ENCODE measurements around the gene ANKRD11.

Gene ANKRD11

DNA sequence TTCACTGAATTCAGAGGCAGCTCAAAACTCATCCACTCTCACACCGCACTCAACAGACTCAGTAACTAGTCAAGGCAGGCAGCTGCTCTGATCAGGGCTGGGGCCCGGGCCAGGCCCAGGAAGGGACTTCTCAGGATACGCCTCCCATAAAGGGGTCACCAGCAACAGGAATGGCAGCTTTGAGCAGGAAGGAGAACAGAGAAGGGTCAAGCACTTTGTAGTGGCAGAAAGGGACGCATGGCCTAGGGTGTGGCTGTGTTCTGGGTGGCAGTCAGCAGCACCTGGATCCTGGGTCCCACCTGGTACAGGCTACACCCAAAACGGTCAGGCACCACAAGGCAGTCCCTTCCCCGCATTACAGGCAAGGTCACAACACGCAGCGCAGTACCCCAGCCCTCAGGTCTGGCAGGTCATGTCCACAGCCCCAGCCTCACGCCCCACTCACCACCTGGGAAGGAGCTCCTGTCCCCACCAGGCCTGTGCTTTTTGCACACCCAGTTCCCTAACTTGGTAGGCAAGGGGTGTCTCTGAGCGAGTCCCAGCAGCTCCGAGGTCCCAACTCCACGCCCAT, 173.2 kb downstream of the ANKRD11 start:
- no peak overlapping the region for H3K27ac ChIP-seq (ENCODE audit: low read length)
- no peaks in the 10 kb centered on the region for H3K9me3 ChIP-seq (ENCODE audit: control insufficient read depth in 1 of 2, low read length in 2 of 2)
- peaks cover 0 to 25% of the 10 kb centered on the region in 2 donors for H3K36me3 ChIP-seq (ENCODE audit: control insufficient read depth in 1 of 2, insufficient read depth in 2 of 2, low read length in 2 of 2)
- H3K4me3 ChIP-seq (ENCODE audit: low read depth in 1 of 2, low read length in 2 of 2) = no peak overlapping the region
- H3K4me1 ChIP-seq (ENCODE audit: control insufficient read depth in 1 of 2, insufficient read depth in 2 of 2, low read length in 2 of 2) = peaks cover 22 to 64% of the 10 kb centered on the region in 2 donors
- H3K27me3 ChIP-seq (ENCODE audit: low read depth, low read length) = no peaks in the 10 kb centered on the region

DNA sequence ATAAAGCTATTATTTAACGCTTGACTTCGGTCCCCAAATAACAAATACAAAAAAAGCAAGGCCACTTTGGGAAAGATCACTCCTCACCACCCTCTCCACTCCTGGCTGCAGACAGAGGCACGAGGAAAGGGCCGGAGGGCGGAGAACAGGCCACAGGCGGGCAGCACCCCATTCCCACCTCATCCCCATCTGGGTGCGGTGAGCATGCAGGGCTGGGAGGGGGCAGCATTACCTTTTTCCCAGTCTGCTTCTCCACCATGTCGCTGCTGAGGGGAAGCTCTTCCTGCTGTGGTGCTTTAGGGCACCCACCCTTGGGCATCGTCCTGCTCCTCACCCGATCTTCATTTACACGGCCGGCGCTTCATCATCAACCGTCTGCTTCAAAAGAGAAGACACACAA, 173.7 kb downstream of the ANKRD11 start:
- Histone ChIP-seq H3K4me3 (ENCODE audit: low read depth in 1 of 2, low read length in 2 of 2) (no peak overlapping the region), H3K4me1 (ENCODE audit: control insufficient read depth in 1 of 2, insufficient read depth in 2 of 2, low read length in 2 of 2) (peaks cover 22 to 60% of the 10 kb centered on the region in 2 donors), H3K27ac (ENCODE audit: low read length) (no peak overlapping the region), H3K9me3 (ENCODE audit: control insufficient read depth in 1 of 2, low read length in 2 of 2) (no peaks in the 10 kb centered on the region), H3K27me3 (ENCODE audit: low read depth, low read length) (no peaks in the 10 kb centered on the region), H3K36me3 (ENCODE audit: control insufficient read depth in 1 of 2, insufficient read depth in 2 of 2, low read length in 2 of 2) (peaks cover 0 to 29% of the 10 kb centered on the region in 2 donors)

DNA sequence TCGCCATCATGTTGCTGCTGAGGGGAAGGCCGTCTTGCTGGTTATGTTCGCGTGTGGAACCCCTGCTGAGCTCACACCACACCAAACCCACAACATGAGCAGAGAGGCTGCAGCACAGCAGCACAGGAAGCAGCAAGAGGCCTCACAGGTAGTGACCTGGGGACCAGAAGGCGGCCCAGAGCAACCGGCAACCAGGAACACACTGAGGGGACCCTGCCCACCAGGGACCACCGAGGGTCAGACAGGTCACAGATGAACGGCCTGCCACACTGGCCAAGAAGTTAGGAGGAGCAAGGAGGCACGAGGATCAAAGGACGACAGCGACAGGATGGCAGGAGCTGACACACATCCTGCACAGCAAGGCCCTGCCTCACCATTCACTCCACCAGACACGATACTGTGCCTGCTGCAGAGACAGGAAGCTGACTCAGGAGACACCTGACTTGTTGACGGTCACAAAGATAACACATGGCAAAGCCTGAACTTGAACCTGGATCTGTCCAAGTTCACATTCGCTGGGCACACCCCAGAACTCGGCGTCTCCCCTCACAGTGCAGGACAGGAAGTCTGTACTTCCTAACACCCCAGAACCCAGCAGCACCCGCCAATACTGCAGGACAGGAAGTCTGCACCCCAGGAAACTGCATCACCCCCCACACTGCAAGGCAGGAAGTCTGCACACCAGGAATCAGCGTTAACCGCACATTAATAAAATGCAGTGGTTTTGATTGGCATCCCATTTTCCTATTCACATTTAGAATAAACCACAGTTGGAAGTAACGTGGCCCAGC, 174.4 kb downstream of the ANKRD11 start:
- Histone ChIP-seq H3K9me3 (ENCODE audit: control insufficient read depth in 1 of 2, low read length in 2 of 2) (no peaks in the 10 kb centered on the region), H3K4me3 (ENCODE audit: low read depth in 1 of 2, low read length in 2 of 2) (no peak overlapping the region), H3K36me3 (ENCODE audit: control insufficient read depth in 1 of 2, insufficient read depth in 2 of 2, low read length in 2 of 2) (peaks cover 0 to 29% of the 10 kb centered on the region in 2 donors), H3K27ac (ENCODE audit: low read length) (no peak overlapping the region), H3K4me1 (ENCODE audit: control insufficient read depth in 1 of 2, insufficient read depth in 2 of 2, low read length in 2 of 2) (peaks cover 21 to 54% of the 10 kb centered on the region in 2 donors), H3K27me3 (ENCODE audit: low read depth, low read length) (no peaks in the 10 kb centered on the region)

DNA sequence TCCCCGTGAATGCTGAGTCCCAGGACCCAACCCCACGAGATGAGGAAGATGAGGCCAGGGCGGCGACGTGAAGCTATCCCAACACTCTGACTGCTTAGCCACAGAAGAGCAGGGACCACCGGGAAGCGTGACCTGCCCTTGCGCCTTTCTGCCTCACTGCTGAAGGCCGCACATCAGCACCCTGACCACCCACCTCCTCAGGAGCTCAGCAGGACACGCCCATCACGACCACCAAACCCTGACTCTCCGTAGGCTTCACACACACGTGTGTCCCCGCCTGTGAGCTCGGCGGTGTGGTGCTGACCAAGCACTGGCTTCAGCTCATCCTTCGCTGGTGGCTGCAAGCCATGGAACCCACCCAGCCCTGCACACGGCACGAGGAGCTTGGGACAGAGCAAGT, 175.1 kb downstream of the ANKRD11 start:
- H3K9me3 ChIP-seq (ENCODE audit: control insufficient read depth in 1 of 2, low read length in 2 of 2) = no peaks in the 10 kb centered on the region
- H3K4me1 ChIP-seq (ENCODE audit: control insufficient read depth in 1 of 2, insufficient read depth in 2 of 2, low read length in 2 of 2) = peaks cover 16 to 47% of the 10 kb centered on the region in 2 donors
- H3K36me3 ChIP-seq (ENCODE audit: control insufficient read depth in 1 of 2, insufficient read depth in 2 of 2, low read length in 2 of 2) = peaks cover 0 to 29% of the 10 kb centered on the region in 2 donors
- H3K27ac ChIP-seq (ENCODE audit: low read length) = no peak overlapping the region
- H3K27me3 ChIP-seq (ENCODE audit: low read depth, low read length) = no peaks in the 10 kb centered on the region
- no peak overlapping the region for H3K4me3 ChIP-seq (ENCODE audit: low read depth in 1 of 2, low read length in 2 of 2)

GRCh38 chr16:89314854-89315253, 175.5 kb downstream of the ANKRD11 start:
- Histone ChIP-seq H3K9me3 (ENCODE audit: control insufficient read depth in 1 of 2, low read length in 2 of 2) (no peaks in the 10 kb centered on the region), H3K27me3 (ENCODE audit: low read depth, low read length) (no peaks in the 10 kb centered on the region), H3K4me3 (ENCODE audit: low read depth in 1 of 2, low read length in 2 of 2) (no peak overlapping the region), H3K36me3 (ENCODE audit: control insufficient read depth in 1 of 2, insufficient read depth in 2 of 2, low read length in 2 of 2) (peaks cover 0 to 28% of the 10 kb centered on the region in 2 donors), H3K27ac (ENCODE audit: low read length) (no peak overlapping the region), H3K4me1 (ENCODE audit: control insufficient read depth in 1 of 2, insufficient read depth in 2 of 2, low read length in 2 of 2) (peaks cover 13 to 43% of the 10 kb centered on the region in 2 donors)

GRCh38 chr16:89314357-89314756, 176.0 kb downstream of the ANKRD11 start:
- Histone ChIP-seq H3K36me3 (ENCODE audit: control insufficient read depth in 1 of 2, insufficient read depth in 2 of 2, low read length in 2 of 2) (peaks cover 0 to 27% of the 10 kb centered on the region in 2 donors), H3K27ac (ENCODE audit: low read length) (no peak overlapping the region), H3K27me3 (ENCODE audit: low read depth, low read length) (no peaks in the 10 kb centered on the region), H3K9me3 (ENCODE audit: control insufficient read depth in 1 of 2, low read length in 2 of 2) (no peaks in the 10 kb centered on the region), H3K4me3 (ENCODE audit: low read depth in 1 of 2, low read length in 2 of 2) (no peak overlapping the region), H3K4me1 (ENCODE audit: control insufficient read depth in 1 of 2, insufficient read depth in 2 of 2, low read length in 2 of 2) (peaks cover 8 to 38% of the 10 kb centered on the region in 2 donors)

DNA sequence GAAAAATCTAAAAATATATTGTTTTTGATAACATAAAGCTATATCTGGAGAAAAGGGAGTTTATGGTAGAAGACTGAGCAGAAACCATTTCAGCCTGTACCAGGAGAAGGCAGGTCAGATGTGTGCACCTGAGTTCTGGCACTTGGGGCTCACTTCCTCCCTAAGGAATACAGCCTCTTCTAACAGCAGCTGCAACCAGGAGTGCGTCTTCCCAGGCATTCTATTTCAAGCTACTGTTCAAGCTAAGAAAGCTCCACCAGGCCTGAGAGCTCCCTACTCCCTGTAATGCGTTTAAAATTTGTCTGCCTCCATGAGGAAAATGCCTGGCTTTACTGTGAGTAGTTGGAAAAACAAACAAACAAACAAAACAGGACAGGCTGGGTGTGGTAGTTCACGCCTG, 176.8 kb downstream of the ANKRD11 start:
- Histone ChIP-seq H3K4me1 (ENCODE audit: control insufficient read depth in 1 of 2, insufficient read depth in 2 of 2, low read length in 2 of 2) (peaks cover 7 to 32% of the 10 kb centered on the region in 2 donors), H3K27me3 (ENCODE audit: low read depth, low read length) (no peaks in the 10 kb centered on the region), H3K27ac (ENCODE audit: low read length) (no peak overlapping the region), H3K4me3 (ENCODE audit: low read depth in 1 of 2, low read length in 2 of 2) (no peak overlapping the region), H3K36me3 (ENCODE audit: control insufficient read depth in 1 of 2, insufficient read depth in 2 of 2, low read length in 2 of 2) (peaks cover 0 to 31% of the 10 kb centered on the region in 2 donors), H3K9me3 (ENCODE audit: control insufficient read depth in 1 of 2, low read length in 2 of 2) (no peaks in the 10 kb centered on the region)

GRCh38 chr16:89312598-89313299, 177.6 kb downstream of the ANKRD11 start:
- H3K4me1 ChIP-seq (ENCODE audit: control insufficient read depth in 1 of 2, insufficient read depth in 2 of 2, low read length in 2 of 2) = peaks cover 7 to 24% of the 10 kb centered on the region in 2 donors
- no peak overlapping the region for H3K4me3 ChIP-seq (ENCODE audit: low read depth in 1 of 2, low read length in 2 of 2)
- no peaks in the 10 kb centered on the region for H3K27me3 ChIP-seq (ENCODE audit: low read depth, low read length)
- peaks cover 0 to 32% of the 10 kb centered on the region in 2 donors for H3K36me3 ChIP-seq (ENCODE audit: control insufficient read depth in 1 of 2, insufficient read depth in 2 of 2, low read length in 2 of 2)
- H3K27ac ChIP-seq (ENCODE audit: low read length) = no peak overlapping the region
- H3K9me3 ChIP-seq (ENCODE audit: control insufficient read depth in 1 of 2, low read length in 2 of 2) = no peaks in the 10 kb centered on the region

DNA sequence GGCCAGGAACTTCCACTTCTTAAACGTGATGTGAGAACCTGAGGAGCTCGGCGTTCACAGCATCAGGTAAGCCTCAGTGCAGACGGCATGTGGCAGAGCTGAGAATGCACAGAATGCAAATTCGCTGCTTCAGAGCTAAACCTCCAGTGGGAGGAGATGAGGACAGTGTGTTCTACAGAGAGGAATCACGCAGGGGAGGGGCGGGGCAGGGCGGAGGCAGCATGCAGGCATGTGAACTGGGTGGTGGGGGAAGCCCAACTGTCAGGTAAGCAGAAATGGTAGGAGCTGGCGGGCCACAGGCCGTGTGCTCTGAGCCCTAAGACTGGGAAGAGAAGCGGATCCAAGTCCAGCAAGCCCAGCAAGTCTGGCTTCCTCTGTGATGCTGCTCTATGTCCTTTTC, 178.2 kb downstream of the ANKRD11 start:
- H3K27me3 ChIP-seq (ENCODE audit: low read depth, low read length) = no peaks in the 10 kb centered on the region
- H3K4me1 ChIP-seq (ENCODE audit: control insufficient read depth in 1 of 2, insufficient read depth in 2 of 2, low read length in 2 of 2) = peaks cover 7 to 21% of the 10 kb centered on the region in 2 donors
- H3K4me3 ChIP-seq (ENCODE audit: low read depth in 1 of 2, low read length in 2 of 2) = no peak overlapping the region
- H3K27ac ChIP-seq (ENCODE audit: low read length) = no peak overlapping the region
- H3K9me3 ChIP-seq (ENCODE audit: control insufficient read depth in 1 of 2, low read length in 2 of 2) = no peaks in the 10 kb centered on the region
- peaks cover 0 to 32% of the 10 kb centered on the region in 2 donors for H3K36me3 ChIP-seq (ENCODE audit: control insufficient read depth in 1 of 2, insufficient read depth in 2 of 2, low read length in 2 of 2)

- peaks cover 0 to 29% of the 10 kb centered on the region in 2 donors for H3K36me3 ChIP-seq (ENCODE audit: control insufficient read depth in 1 of 2, insufficient read depth in 2 of 2, low read length in 2 of 2)
- H3K27ac ChIP-seq (ENCODE audit: low read length) = no peak overlapping the region
- H3K4me1 ChIP-seq (ENCODE audit: control insufficient read depth in 1 of 2, insufficient read depth in 2 of 2, low read length in 2 of 2) = peaks cover 7 to 15% of the 10 kb centered on the region in 2 donors
- no peak overlapping the region for H3K4me3 ChIP-seq (ENCODE audit: low read depth in 1 of 2, low read length in 2 of 2)
- H3K9me3 ChIP-seq (ENCODE audit: control insufficient read depth in 1 of 2, low read length in 2 of 2) = no peaks in the 10 kb centered on the region
- no peaks in the 10 kb centered on the region for H3K27me3 ChIP-seq (ENCODE audit: low read depth, low read length)
Observed at GRCh38 chr16:89311636-89312035, 178.7 kb downstream of the ANKRD11 start.

- no peak overlapping the region for H3K27ac ChIP-seq (ENCODE audit: low read length)
- H3K9me3 ChIP-seq (ENCODE audit: control insufficient read depth in 1 of 2, low read length in 2 of 2) = no peaks in the 10 kb centered on the region
- H3K36me3 ChIP-seq (ENCODE audit: control insufficient read depth in 1 of 2, insufficient read depth in 2 of 2, low read length in 2 of 2) = peaks cover 2 to 26% of the 10 kb centered on the region in 2 donors
- H3K27me3 ChIP-seq (ENCODE audit: low read depth, low read length) = no peaks in the 10 kb centered on the region
- H3K4me3 ChIP-seq (ENCODE audit: low read depth in 1 of 2, low read length in 2 of 2) = no peak overlapping the region
- H3K4me1 ChIP-seq (ENCODE audit: control insufficient read depth in 1 of 2, insufficient read depth in 2 of 2, low read length in 2 of 2) = no peaks in the 10 kb centered on the region
Observed at GRCh38 chr16:89309438-89310122, 180.8 kb downstream of the ANKRD11 start.

All from muscle layer of duodenum (tissue), 2 donors.